Uterus (tissue), 4 donors: Measurements from ENCODE around the gene RAP1A. TPM values are rescaled to one million over a fixed set of nuclear protein-coding genes. Genes with fewer than 3 reads are reported as not detected.

Source experiments
- DNase-seq, 2 donors: peaks; one replicate each; pipeline ENCODE4 v3.0.0-alpha.2; 2019 to 2020
- H3K27ac ChIP-seq, 2 donors: fragments of 200-600 bp; sonication (generic); 1 replicate in 1 of 2; 2 replicates in 1 of 2; pipeline ENCODE4 v1.5.1; 2016 to 2018
- H3K27me3 ChIP-seq, 2 donors: fragments of 200-600 bp; sonication (generic); one replicate each; pipeline ENCODE4 v1.5.1; 2018 to 2019; ENCODE audit warnings: control low read depth in 1 of 2
- H3K36me3 ChIP-seq, 2 donors: fragments of 200-600 bp; sonication (generic); one replicate each; pipeline ENCODE4 v1.5.1; 2019; ENCODE audit warnings: control low read depth in 1 of 2
- H3K4me1 ChIP-seq, 2 donors: fragments of 200-600 bp; sonication (generic); one replicate each; pipeline ENCODE4 v1.5.1; 2018 to 2019; ENCODE audit warnings: control low read depth in 1 of 2
- H3K4me3 ChIP-seq, 2 donors: fragments of 200-600 bp; sonication (generic); 1 replicate in 1 of 2; 2 replicates in 1 of 2; pipeline ENCODE4 v1.5.1; 2018 to 2019; ENCODE audit warnings: mild to moderate bottlenecking in 1 of 2
- H3K9me3 ChIP-seq, 2 donors: fragments of 200-600 bp; sonication (generic); one replicate each; pipeline ENCODE4 v1.5.1; 2019; ENCODE audit warnings: control low read depth in 1 of 2
- CTCF ChIP-seq, 4 experiments: fragments of 200-600 bp in 2 of 4; fragments of 450-650 bp in 2 of 4; sonication (generic) in 2 of 4; IDR thresholded peaks; one replicate each; pipeline ENCODE4 v1.5.1; 2016 to 2019; ENCODE audit warnings: antibody characterized with exemption in 4 of 4, mild to moderate bottlenecking in 2 of 4, moderate library complexity in 1 of 4
- POLR2A ChIP-seq, 2 donors: fragments of 450-650 bp; IDR thresholded peaks; one replicate each; pipeline ENCODE4 v1.6.1; 2016; ENCODE audit warnings: antibody characterized with exemption in 2 of 2, mild to moderate bottlenecking in 1 of 2, moderate library complexity in 1 of 2
- intact Hi-C: fragments of 100-400 bp; cut with DNase I; formaldehyde crosslinking; loops from one replicate; pipeline ENCODE4 v1.15.1; 2023; ENCODE audit warnings: low total_unique reads
- total RNA-seq, 4 donors: library from RNA; depleted of rRNA in 3 of 4; stranded (reverse); fragments of >200 nt in 3 of 4; gene quantifications; one replicate each; pipeline versions ENCODE4 v1.1.0 to v1.2.4, GENCODE V29; 2014 to 2023
- donor health status: DM: yes; HTN: yes; CAD: no.

The RAP1A gene
- total RNA-seq, 4 donors from 2014 or later, result 47.6 to 94.8 (median 60.2) TPM

GRCh38 chr1:111635324-111636009 lies 15.9 kb downstream of the RAP1A start:
- no peak for DNase-seq
- Histone ChIP-seq H3K4me3 (no peak overlapping the region), H3K4me1 (peaks cover 0 to 7% of the 10 kb centered on the region in 2 donors), H3K27me3 (no peaks in the 10 kb centered on the region), H3K9me3 (no peaks in the 10 kb centered on the region), H3K36me3 (no peaks in the 10 kb centered on the region), H3K27ac (no peak overlapping the region)
- intact Hi-C loops, result no loop called here
- TF ChIP-seq POLR2A (IDR thresholded peaks at IDR 0.05), result no peak
- TF ChIP-seq CTCF (IDR thresholded peaks at IDR 0.05), result no peak

- no peak overlapping the region for H3K4me3 ChIP-seq
Observed at GRCh38 chr1:111638320-111638719, 18.7 kb downstream of the RAP1A start.

GRCh38 chr1:111639602-111640198 lies 20.1 kb downstream of the RAP1A start:
- Histone ChIP-seq H3K27ac (no peak overlapping the region), H3K36me3 (no peaks in the 10 kb centered on the region), H3K27me3 (no peaks in the 10 kb centered on the region), H3K4me3 (no peak overlapping the region), H3K4me1 (no peaks in the 10 kb centered on the region), H3K9me3 (no peaks in the 10 kb centered on the region)
- intact Hi-C loops, result no loop called here
- no peak for DNase-seq
- no peak for TF ChIP-seq POLR2A (IDR thresholded peaks at IDR 0.05)
- no peak for TF ChIP-seq CTCF (IDR thresholded peaks at IDR 0.05)

More at GRCh38 chr1:111638320-111638719, 18.7 kb downstream of the RAP1A start:
- Histone ChIP-seq H3K4me1 (peaks cover 0 to 5% of the 10 kb centered on the region in 2 donors), H3K27ac (no peak overlapping the region), H3K9me3 (no peaks in the 10 kb centered on the region), H3K36me3 (no peaks in the 10 kb centered on the region), H3K27me3 (no peaks in the 10 kb centered on the region)
- intact Hi-C loops, result no loop called here
- no peak for DNase-seq
- TF ChIP-seq POLR2A (IDR thresholded peaks at IDR 0.05) (no peak), CTCF (IDR thresholded peaks at IDR 0.05) (no peak)

- intact Hi-C loops, result no loop called here
- no peaks in the 10 kb centered on the region for H3K36me3 ChIP-seq
- H3K9me3 ChIP-seq, result no peaks in the 10 kb centered on the region
- no peaks in the 10 kb centered on the region for H3K4me1 ChIP-seq
- no peak overlapping the region for H3K4me3 ChIP-seq
- no peak overlapping the region for H3K27ac ChIP-seq
- no peak for DNase-seq
- no peaks in the 10 kb centered on the region for H3K27me3 ChIP-seq
- TF ChIP-seq CTCF (IDR thresholded peaks at IDR 0.05) (no peak), POLR2A (IDR thresholded peaks at IDR 0.05) (no peak)
Observed at GRCh38 chr1:111643097-111643496, 23.5 kb downstream of the RAP1A start.

- Histone ChIP-seq H3K4me3 (no peak overlapping the region), H3K27ac (no peak overlapping the region), H3K4me1 (no peaks in the 10 kb centered on the region), H3K9me3 (no peaks in the 10 kb centered on the region), H3K27me3 (no peaks in the 10 kb centered on the region), H3K36me3 (no peaks in the 10 kb centered on the region)
- no peak for TF ChIP-seq CTCF (IDR thresholded peaks at IDR 0.05)
- TF ChIP-seq POLR2A (IDR thresholded peaks at IDR 0.05), result no peak
- intact Hi-C loops, result no loop called here
- DNase-seq, result no peak
Observed at GRCh38 chr1:111643696-111644095, 24.1 kb downstream of the RAP1A start.
